Thyroid gland (tissue), 4 donors: ENCODE results near the gene TAF1B. TPM values are rescaled to one million over a fixed set of nuclear protein-coding genes. Genes with fewer than 3 reads are reported as not detected.

ENCODE experiments used
- DNase-seq, 2 donors: peaks; one replicate each; pipeline ENCODE4 v3.0.0-alpha.2; 2019
- H3K27ac ChIP-seq, 3 donors: fragments of 200-600 bp; sonication (generic); 1 replicate in 2 of 3; 2 replicates in 1 of 3; pipeline ENCODE4 v1.5.1; 2016 to 2019; ENCODE audit warnings: mild to moderate bottlenecking in 1 of 3, moderate library complexity in 1 of 3
- H3K27me3 ChIP-seq: fragments of 200-600 bp; sonication (generic); one replicate; pipeline ENCODE4 v1.5.1; 2019
- H3K36me3 ChIP-seq, 2 donors: fragments of 200-600 bp; sonication (generic); one replicate each; pipeline ENCODE4 v1.5.1; 2016 to 2019
- H3K4me1 ChIP-seq, 2 donors: fragments of 200-600 bp; sonication (generic); one replicate each; pipeline ENCODE4 v1.5.1; 2017 to 2019
- H3K4me3 ChIP-seq, 3 donors: fragments of 200-600 bp; sonication (generic); replicated peaks in 1 of 3; 1 replicate in 2 of 3; 2 replicates in 1 of 3; pipeline ENCODE4 v1.5.1; 2016; ENCODE audit warnings: mild to moderate bottlenecking in 1 of 3
- H3K9me3 ChIP-seq: fragments of 200-600 bp; sonication (generic); one replicate; pipeline ENCODE4 v1.5.1; 2017
- POLR2A ChIP-seq, 2 donors: fragments of 450-650 bp; IDR thresholded peaks; one replicate each; pipeline ENCODE4 v1.6.1; 2017; ENCODE audit warnings: antibody characterized with exemption in 2 of 2, mild to moderate bottlenecking in 2 of 2, moderate library complexity in 1 of 2
- WGBS, 2 donors: methylation state at CpG; one replicate each; pipeline ENCODE4 v1.1.5; 2017; 5-methylcytosine and 5-hydroxymethylcytosine counted together
- intact Hi-C: fragments of 100-400 bp; cut with DNase I; formaldehyde crosslinking; loops from one replicate; pipeline ENCODE4 v1.15.1; 2023
- total RNA-seq, 4 donors: library from RNA; depleted of rRNA; stranded (reverse); fragments of >200 nt; gene quantifications; one replicate each; pipeline ENCODE4 v1.2.3, GENCODE V29; 2016
- TF ChIP-seq, protein P1 (sequence below), 6 experiments: fragments of 200-600 bp in 3 of 6; fragments of 450-650 bp in 3 of 6; sonication (generic) in 3 of 6; IDR thresholded peaks; one replicate each; pipeline ENCODE4 v1.5.1; 2016 to 2019; ENCODE audit warnings: antibody characterized with exemption in 6 of 6, mild to moderate bottlenecking in 2 of 6, inconsistent platforms in 1 of 6, moderate library complexity in 1 of 6

TAF1B gene
- total RNA-seq, 4 donors from 2014 or later, result 18.6 to 33.9 (median 25.8) TPM

DNA sequence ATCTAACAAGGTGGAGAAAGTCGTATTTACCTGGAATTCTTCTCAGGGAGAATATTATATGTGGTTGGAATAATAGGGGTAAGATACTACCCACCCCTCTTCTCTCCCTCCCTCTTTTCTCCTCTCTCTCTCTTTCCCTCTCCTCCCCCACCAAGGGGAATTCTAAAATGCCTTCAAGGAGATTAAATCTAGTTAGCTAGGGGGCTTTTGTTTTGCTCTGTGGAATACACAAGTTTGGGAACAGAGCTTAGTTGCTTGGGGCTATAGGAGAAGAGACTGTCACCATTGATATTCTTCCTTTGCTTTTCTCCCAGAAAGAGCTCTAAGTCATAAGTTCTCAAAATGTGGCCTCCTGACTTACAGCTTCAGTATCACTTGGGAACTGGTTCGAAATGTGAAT is 34.5 kb downstream of the TAF1B start:
- H3K27me3 ChIP-seq, result no peaks in the 10 kb centered on the region
- H3K4me3 ChIP-seq, result no peak overlapping the region
- H3K36me3 ChIP-seq, result peaks cover 0 to 16% of the 10 kb centered on the region in 2 donors
- no peaks in the 10 kb centered on the region for H3K9me3 ChIP-seq
- TF ChIP-seq, protein P1, sequence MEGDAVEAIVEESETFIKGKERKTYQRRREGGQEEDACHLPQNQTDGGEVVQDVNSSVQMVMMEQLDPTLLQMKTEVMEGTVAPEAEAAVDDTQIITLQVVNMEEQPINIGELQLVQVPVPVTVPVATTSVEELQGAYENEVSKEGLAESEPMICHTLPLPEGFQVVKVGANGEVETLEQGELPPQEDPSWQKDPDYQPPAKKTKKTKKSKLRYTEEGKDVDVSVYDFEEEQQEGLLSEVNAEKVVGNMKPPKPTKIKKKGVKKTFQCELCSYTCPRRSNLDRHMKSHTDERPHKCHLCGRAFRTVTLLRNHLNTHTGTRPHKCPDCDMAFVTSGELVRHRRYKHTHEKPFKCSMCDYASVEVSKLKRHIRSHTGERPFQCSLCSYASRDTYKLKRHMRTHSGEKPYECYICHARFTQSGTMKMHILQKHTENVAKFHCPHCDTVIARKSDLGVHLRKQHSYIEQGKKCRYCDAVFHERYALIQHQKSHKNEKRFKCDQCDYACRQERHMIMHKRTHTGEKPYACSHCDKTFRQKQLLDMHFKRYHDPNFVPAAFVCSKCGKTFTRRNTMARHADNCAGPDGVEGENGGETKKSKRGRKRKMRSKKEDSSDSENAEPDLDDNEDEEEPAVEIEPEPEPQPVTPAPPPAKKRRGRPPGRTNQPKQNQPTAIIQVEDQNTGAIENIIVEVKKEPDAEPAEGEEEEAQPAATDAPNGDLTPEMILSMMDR (IDR thresholded peaks at IDR 0.05), result no peak
- no peak for TF ChIP-seq POLR2A (IDR thresholded peaks at IDR 0.05)
- DNase-seq, result no peak
- no peaks in the 10 kb centered on the region for H3K4me1 ChIP-seq
- intact Hi-C loops, result no loop called here
- 96 to 98% methylated on average over 2 of the region's 2 CpGs for WGBS, 2 donors
- H3K27ac ChIP-seq, result no peak overlapping the region

GRCh38 chr2:9879455-9880194 is 36.4 kb downstream of the TAF1B start:
- Histone ChIP-seq H3K27me3 (no peaks in the 10 kb centered on the region), H3K4me1 (no peaks in the 10 kb centered on the region), H3K9me3 (no peaks in the 10 kb centered on the region), H3K36me3 (peaks cover 0 to 13% of the 10 kb centered on the region in 2 donors), H3K27ac (no peak overlapping the region), H3K4me3 (no peak overlapping the region)
- 91 to 93% methylated on average over 7 of the region's 7 CpGs for WGBS, 2 donors
- no peak for DNase-seq
- TF ChIP-seq, protein P1 (IDR thresholded peaks at IDR 0.05), result no peak
- no peak for TF ChIP-seq POLR2A (IDR thresholded peaks at IDR 0.05)
- intact Hi-C loops, result no loop called here

- H3K36me3 ChIP-seq, result peaks cover 0 to 5% of the 10 kb centered on the region in 2 donors
- WGBS, 2 donors, result 94% methylated on average over 15 to 17 of the region's 17 CpGs
Observed at GRCh38 chr2:9883897-9884296, 40.6 kb downstream of the TAF1B start.

GRCh38 chr2:9884436-9884835 is 41.2 kb downstream of the TAF1B start:
- Histone ChIP-seq H3K36me3 (peaks cover 0 to 5% of the 10 kb centered on the region in 2 donors), H3K27me3 (no peaks in the 10 kb centered on the region), H3K4me1 (peaks cover 0 to under 1% of the 10 kb centered on the region in 2 donors), H3K9me3 (no peaks in the 10 kb centered on the region), H3K27ac (no peak overlapping the region), H3K4me3 (no peak overlapping the region)
- no peak for TF ChIP-seq POLR2A (IDR thresholded peaks at IDR 0.05)
- TF ChIP-seq, protein P1 (IDR thresholded peaks at IDR 0.05), result no peak
- intact Hi-C loops, result no loop called here
- no peak for DNase-seq
- 89 to 99% methylated on average over 5 to 6 of the region's 6 CpGs for whole genome bisulfite sequencing, 2 donors

More at GRCh38 chr2:9883897-9884296, 40.6 kb downstream of the TAF1B start:
- Histone ChIP-seq H3K4me3 (no peak overlapping the region), H3K4me1 (no peaks in the 10 kb centered on the region), H3K27ac (no peak overlapping the region), H3K27me3 (no peaks in the 10 kb centered on the region), H3K9me3 (no peaks in the 10 kb centered on the region)
- no peak for DNase-seq
- no peak for TF ChIP-seq POLR2A (IDR thresholded peaks at IDR 0.05)
- TF ChIP-seq, protein P1 (IDR thresholded peaks at IDR 0.05), result no peak
- intact Hi-C loops, result no loop called here

DNA sequence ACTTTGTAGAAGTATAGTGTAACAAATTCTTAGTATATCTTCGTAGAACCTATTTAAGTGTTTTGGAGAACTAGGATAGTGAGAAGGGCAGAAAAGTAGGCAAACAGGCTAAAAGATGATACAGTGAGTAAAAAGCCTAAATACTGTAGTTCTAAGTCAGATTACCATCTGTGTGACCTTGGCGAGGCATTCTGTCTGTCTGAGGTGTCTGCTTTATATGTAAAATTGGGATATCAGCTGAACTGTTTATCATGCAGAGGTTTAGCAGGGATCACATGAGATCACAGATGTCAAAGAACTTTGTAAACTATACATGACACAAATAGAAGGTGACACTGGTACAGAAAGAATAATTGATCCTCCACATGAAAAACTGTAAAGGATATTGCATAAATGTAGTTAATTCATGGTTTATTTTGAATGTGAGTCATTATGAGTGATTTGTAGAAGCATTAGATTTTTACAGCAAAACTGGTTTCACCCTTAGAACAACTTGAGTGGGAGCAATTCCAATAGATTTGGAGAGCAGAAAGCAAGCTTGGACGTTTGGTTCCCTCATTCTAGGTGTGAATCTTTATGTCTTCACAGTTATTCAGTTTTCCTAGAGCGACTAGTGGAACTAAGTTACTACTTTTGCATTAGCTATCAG is 41.9 kb downstream of the TAF1B start:
- Histone ChIP-seq H3K27ac (no peak overlapping the region), H3K4me3 (no peak overlapping the region), H3K9me3 (no peaks in the 10 kb centered on the region), H3K4me1 (peaks cover 0 to 8% of the 10 kb centered on the region in 2 donors), H3K36me3 (peaks cover 0 to 5% of the 10 kb centered on the region in 2 donors), H3K27me3 (no peaks in the 10 kb centered on the region)
- no peak for DNase-seq
- no peak for TF ChIP-seq POLR2A (IDR thresholded peaks at IDR 0.05)
- TF ChIP-seq, protein P1 (IDR thresholded peaks at IDR 0.05), result no peak
- WGBS, 2 donors, result 79% methylated on average over 4 of the region's 4 CpGs
- intact Hi-C loops, result no loop called here
